ENCODE data around the gene ZNF333.
"Not testable (repeated sequence)": the region's sequence is repeated elsewhere in the genome, so short reads cannot be mapped to it uniquely, and the experiment has no call there.

The ZNF333 gene

GRCh38 chr19:14761607-14762006, 71.8 kb downstream of the ZNF333 start:
- no peak for DNase-seq (ENCODE audit: low spot score)
- CTCF ChIA-PET = interaction anchor here (0.7 kb wide), 1 partner anchor 15 kb away, joined by 4 read pairs; no protein-coding TSS in a partner anchor
- TF ChIP-seq CTCF (conservative IDR thresholded peaks at IDR 0.05; ENCODE audit: low read depth) = no peak

GRCh38 chr19:14762111-14762510, 72.3 kb downstream of the ZNF333 start:
- TF ChIP-seq CTCF (conservative IDR thresholded peaks at IDR 0.05; ENCODE audit: low read depth) = no peak
- no peak for DNase-seq (ENCODE audit: low spot score)
- CTCF ChIA-PET = no interaction called here
- no peak overlapping the region for H3K27ac ChIP-seq
- POLR2A ChIA-PET (ENCODE audit: low non-redundant PET) = interaction anchor here (0.7 kb wide), 1 partner anchor 10 kb away, joined by 4 read pairs; no protein-coding TSS in a partner anchor

More at GRCh38 chr19:14761607-14762006, 71.8 kb downstream of the ZNF333 start:
- POLR2A ChIA-PET (ENCODE audit: low non-redundant PET) = interaction anchor here (0.7 kb wide), 1 partner anchor 11 kb away, joined by 4 read pairs; no protein-coding TSS in a partner anchor
- no peak overlapping the region for H3K27ac ChIP-seq

GRCh38 chr19:14763497-14764145, 73.8 kb downstream of the ZNF333 start:
- POLR2A ChIA-PET (ENCODE audit: low non-redundant PET) = no interaction called here
- no peak overlapping the region for H3K27ac ChIP-seq
- CTCF ChIA-PET = interaction anchor here (0.9 kb wide), 1 partner anchor 22 kb away, joined by 3 read pairs; no protein-coding TSS in a partner anchor
- TF ChIP-seq CTCF (conservative IDR thresholded peaks at IDR 0.05; ENCODE audit: low read depth) = no peak
- DNase-seq (ENCODE audit: low spot score) = no peak

- ChIA-PET CTCF (interaction anchor here (0.9 kb wide), 1 partner anchor 22 kb away, joined by 3 read pairs; no protein-coding TSS in a partner anchor), POLR2A (ENCODE audit: low non-redundant PET) (no interaction called here)
- no peak for TF ChIP-seq CTCF (conservative IDR thresholded peaks at IDR 0.05; ENCODE audit: low read depth)
- no peak overlapping the region for H3K27ac ChIP-seq
- no peak for DNase-seq (ENCODE audit: low spot score)
These were observed 74.6 kb downstream of the ZNF333 start for GRCh38 chr19:14764401-14764800.

- DNase-seq (ENCODE audit: low spot score); POLR2A ChIA-PET (ENCODE audit: low non-redundant PET); H3K27ac ChIP-seq; CTCF ChIA-PET: not testable (repeated sequence)
These were observed 75.6 kb downstream of the ZNF333 start for GRCh38 chr19:14765403-14765802.

GRCh38 chr19:14765841-14766240, 76.0 kb downstream of the ZNF333 start:
- DNase-seq (ENCODE audit: low spot score); CTCF ChIA-PET; POLR2A ChIA-PET (ENCODE audit: low non-redundant PET); H3K27ac ChIP-seq: not testable (repeated sequence)

GRCh38 chr19:14767466-14767971, 77.7 kb downstream of the ZNF333 start:
- H3K27ac ChIP-seq = no peak overlapping the region
- ChIA-PET CTCF (interaction anchor here (0.6 kb wide), 2 partner anchors 12 to 194 kb away, joined by 3 to 7 read pairs; no protein-coding TSS in a partner anchor), POLR2A (ENCODE audit: low non-redundant PET) (no interaction called here)
- TF ChIP-seq CTCF (conservative IDR thresholded peaks at IDR 0.05; ENCODE audit: low read depth) = no peak
- no peak for DNase-seq (ENCODE audit: low spot score)

All from RWPE1 (cell line).